Posterior cingulate gyrus (tissue), 11 donors: ENCODE measurements around the gene VWC2.

ENCODE experiments used
- DNase-seq, 10 donors: peaks; one replicate each; pipeline versions ENCODE4 v3.0.0 to v3.0.0-alpha.2; 2020 to 2021; ENCODE audit warnings: mixed read lengths in 3 of 10
- intact Hi-C: fragments of 100-400 bp; cut with DNase I; formaldehyde crosslinking; loops from one replicate; pipeline ENCODE4 v1.15.1; 2023

The VWC2 gene

GRCh38 chr7:49780953-49781352 is 7.5 kb downstream of the VWC2 start:
- intact Hi-C loops, result no loop called here
- no peak for DNase-seq

GRCh38 chr7:49781996-49782395 is 8.6 kb downstream of the VWC2 start:
- intact Hi-C loops, result no loop called here
- DNase-seq, result no peak

- DNase-seq, result peak in 8 of 10 donors; percentile 20 to 95 (median 68)
- intact Hi-C loops, result no loop called here
Measured at GRCh38 chr7:49783446-49783845, 10.0 kb downstream of the VWC2 start.

- no peak for DNase-seq
Measured at GRCh38 chr7:49787980-49788379, 14.5 kb downstream of the VWC2 start.

GRCh38 chr7:49788455-49789059 is 15.1 kb downstream of the VWC2 start:
- DNase-seq, result no peak
- intact Hi-C loops, result no loop called here

More at GRCh38 chr7:49787980-49788379, 14.5 kb downstream of the VWC2 start:
- intact Hi-C loops, result no loop called here

- no peak for DNase-seq
- intact Hi-C loops, result no loop called here
Measured at GRCh38 chr7:49789736-49790135, 16.3 kb downstream of the VWC2 start.

- DNase-seq, result no peak
- intact Hi-C loops, result no loop called here
Measured at GRCh38 chr7:49790209-49790608, 16.8 kb downstream of the VWC2 start.

- DNase-seq, result no peak
- intact Hi-C loops, result no loop called here
Measured at GRCh38 chr7:49791088-49791741, 17.8 kb downstream of the VWC2 start.

GRCh38 chr7:49797987-49798660 is 24.7 kb downstream of the VWC2 start:
- intact Hi-C loops, result no loop called here
- DNase-seq, result no peak

GRCh38 chr7:49800031-49800430 is 26.6 kb downstream of the VWC2 start:
- no peak for DNase-seq
- intact Hi-C loops, result no loop called here

- intact Hi-C loops, result no loop called here
- DNase-seq, result peak in 1 of 10 donors; percentile 67
Measured at GRCh38 chr7:49802600-49802999, 29.2 kb downstream of the VWC2 start.

- DNase-seq, result no peak
- intact Hi-C loops, result no loop called here
Measured at GRCh38 chr7:49803812-49804211, 30.4 kb downstream of the VWC2 start.

- intact Hi-C loops, result no loop called here
- DNase-seq, result no peak
Measured at GRCh38 chr7:49805371-49806007, 32.1 kb downstream of the VWC2 start.

- intact Hi-C loops, result no loop called here
Measured at GRCh38 chr7:49812534-49812933, 39.1 kb downstream of the VWC2 start.

GRCh38 chr7:49817279-49817678 is 43.8 kb downstream of the VWC2 start:
- no peak for DNase-seq
- intact Hi-C loops, result no loop called here

More at GRCh38 chr7:49812534-49812933, 39.1 kb downstream of the VWC2 start:
- DNase-seq, result no peak

- intact Hi-C loops, result no loop called here
- no peak for DNase-seq
Measured at GRCh38 chr7:49821181-49821580, 47.7 kb downstream of the VWC2 start.

GRCh38 chr7:49822856-49823255 is 49.4 kb downstream of the VWC2 start:
- no peak for DNase-seq
- intact Hi-C loops, result no loop called here

- DNase-seq, result no peak
- intact Hi-C loops, result no loop called here
Measured at GRCh38 chr7:49823566-49823965, 50.1 kb downstream of the VWC2 start.

GRCh38 chr7:49839863-49840645 is 66.6 kb downstream of the VWC2 start:
- no peak for DNase-seq
- intact Hi-C loops, result no loop called here

- DNase-seq, result no peak
- intact Hi-C loops, result no loop called here
Measured at GRCh38 chr7:49840751-49841405, 67.4 kb downstream of the VWC2 start.
